Stimulated activated CD8-positive, alpha-beta memory T cell treated with anti-CD3 and anti-CD28 coated beads, Interleukin-7, amount 100 ng/mL, for 24 hours (primary cell): ENCODE results near the gene DPH1.
"Not testable (repeated sequence)": the region's sequence is repeated elsewhere in the genome, so short reads cannot be mapped to it uniquely, and the experiment has no call there.

Source experiments
- DNase-seq: peaks from one replicate; pipeline ENCODE4 v3.0.0-alpha.2; 2020; ENCODE audit warnings: low read depth

DPH1 gene

DNA sequence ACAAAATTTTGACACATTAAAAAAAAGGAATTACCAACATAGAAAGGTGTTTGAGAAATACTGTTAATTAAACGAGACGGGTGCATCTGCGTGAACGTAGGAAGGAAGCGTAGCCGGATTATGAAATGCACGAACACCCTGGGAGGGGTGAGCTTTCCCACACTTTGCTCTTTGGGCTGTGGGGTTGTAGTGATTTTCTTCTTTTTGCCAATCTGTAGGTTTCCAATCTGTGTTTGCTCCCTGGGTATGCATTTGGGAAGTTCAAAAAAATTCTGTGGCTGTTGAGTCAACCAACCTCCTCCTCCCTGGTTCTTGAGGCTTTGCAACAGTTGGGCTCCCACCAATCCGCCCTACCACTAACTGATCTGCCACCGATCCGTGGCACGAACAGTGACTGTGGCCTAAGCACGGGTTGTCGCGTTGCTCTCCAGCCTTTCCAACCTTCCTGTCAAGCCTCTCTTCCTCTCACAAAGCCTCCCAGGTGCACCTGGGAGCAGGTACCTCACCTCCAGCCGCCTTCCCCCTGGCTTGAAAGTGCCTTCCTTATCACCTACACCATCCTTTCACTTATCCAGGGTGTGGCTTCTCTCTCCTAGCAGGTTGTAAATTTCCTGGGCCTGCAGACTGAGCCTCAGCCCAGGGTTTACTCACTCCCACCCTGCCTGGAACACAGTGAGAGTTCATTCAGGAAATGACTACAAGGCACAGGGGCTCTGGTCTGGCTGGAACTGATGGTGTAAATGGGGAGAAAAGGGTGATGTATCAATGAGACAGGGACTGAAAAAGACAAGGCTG, 21.4 kb upstream of the DPH1 start:
- DNase-seq, result no peak

DNA sequence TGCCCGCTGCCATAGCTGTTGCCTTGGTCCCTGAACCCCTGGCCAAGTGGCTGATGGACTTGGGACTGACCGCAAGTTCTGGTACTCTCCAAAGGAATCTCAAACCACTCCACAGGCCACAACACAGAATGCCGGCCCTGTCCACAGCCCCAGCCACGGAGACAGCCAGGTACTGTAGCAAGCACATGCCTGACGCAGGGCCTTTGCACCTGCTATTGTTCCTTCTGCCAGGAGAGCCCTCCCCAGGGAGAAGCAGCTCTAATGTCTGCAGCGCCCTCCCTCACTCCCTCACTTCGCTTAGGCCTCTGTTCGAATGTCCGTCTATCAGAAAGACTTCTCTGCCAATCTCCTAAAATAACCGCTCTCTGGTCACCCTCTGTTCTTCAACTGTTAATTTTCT, 20.2 kb upstream of the DPH1 start:
- no peak for DNase-seq

GRCh38 chr17:2011411-2012371, 18.3 kb upstream of the DPH1 start:
- DNase-seq, result no peak

GRCh38 chr17:2012499-2012898, 17.5 kb upstream of the DPH1 start:
- no peak for DNase-seq

GRCh38 chr17:2013220-2013993, 16.5 kb upstream of the DPH1 start:
- not testable (repeated sequence) for DNase-seq

DNA sequence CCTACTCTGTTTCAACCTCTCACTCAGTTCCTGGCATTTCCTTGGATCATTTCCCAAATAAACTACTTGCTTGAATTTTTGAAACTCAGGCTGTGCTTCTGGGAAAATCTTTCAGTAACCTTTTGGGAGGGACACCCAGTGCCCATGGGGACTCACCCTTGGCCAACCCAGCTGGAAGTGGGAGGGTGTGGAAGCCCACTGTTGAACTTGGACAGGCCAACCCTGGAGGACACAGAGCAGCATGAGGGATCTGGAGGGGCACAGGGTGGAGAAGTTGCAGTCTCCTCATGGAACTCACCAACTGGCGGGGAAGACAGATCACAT, 16.0 kb upstream of the DPH1 start:
- DNase-seq, result no peak

DNA sequence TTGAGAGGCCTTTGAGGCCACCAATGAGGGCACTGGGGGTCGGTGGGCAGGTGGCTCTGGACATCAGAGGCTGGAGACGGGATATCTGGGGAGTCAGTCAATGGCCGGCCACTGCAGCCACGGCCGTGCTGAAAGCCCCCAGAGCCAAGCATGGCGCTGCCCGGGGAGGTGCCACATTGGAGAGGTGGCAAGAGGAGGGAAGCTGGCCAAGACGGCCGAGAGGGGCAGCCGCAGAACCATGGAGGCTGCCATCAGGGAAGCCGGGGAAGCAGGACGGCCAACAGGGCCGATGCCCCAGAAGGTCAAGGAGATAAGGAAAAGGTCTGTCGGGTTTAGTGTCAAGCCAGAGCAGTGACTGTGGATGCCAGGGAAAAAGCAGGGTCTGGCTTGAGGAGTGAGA, 14.6 kb upstream of the DPH1 start:
- no peak for DNase-seq

DNA sequence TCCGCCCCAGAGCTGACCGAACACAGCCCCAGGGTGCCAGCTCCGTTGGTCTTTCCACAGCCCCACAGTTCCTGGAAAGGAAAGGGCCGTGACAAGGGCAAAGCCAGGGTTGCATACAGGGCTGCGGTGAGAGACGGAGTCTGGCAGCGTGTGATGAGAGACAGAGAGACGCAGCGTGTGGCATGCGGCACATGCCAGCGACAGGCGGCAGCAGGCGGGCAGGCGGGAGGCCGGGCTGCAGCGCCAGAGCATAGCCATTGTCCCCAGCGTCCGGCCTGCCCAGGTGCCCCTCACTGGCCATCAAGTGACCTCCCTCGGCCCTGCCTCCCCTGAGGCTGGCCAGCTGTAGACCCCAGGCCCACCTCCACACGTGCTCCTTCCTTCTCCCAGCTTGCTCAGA, 13.5 kb upstream of the DPH1 start:
- DNase-seq, result no peak

- DNase-seq, result no peak
Observed at GRCh38 chr17:2017274-2017941, 12.5 kb upstream of the DPH1 start.

DNA sequence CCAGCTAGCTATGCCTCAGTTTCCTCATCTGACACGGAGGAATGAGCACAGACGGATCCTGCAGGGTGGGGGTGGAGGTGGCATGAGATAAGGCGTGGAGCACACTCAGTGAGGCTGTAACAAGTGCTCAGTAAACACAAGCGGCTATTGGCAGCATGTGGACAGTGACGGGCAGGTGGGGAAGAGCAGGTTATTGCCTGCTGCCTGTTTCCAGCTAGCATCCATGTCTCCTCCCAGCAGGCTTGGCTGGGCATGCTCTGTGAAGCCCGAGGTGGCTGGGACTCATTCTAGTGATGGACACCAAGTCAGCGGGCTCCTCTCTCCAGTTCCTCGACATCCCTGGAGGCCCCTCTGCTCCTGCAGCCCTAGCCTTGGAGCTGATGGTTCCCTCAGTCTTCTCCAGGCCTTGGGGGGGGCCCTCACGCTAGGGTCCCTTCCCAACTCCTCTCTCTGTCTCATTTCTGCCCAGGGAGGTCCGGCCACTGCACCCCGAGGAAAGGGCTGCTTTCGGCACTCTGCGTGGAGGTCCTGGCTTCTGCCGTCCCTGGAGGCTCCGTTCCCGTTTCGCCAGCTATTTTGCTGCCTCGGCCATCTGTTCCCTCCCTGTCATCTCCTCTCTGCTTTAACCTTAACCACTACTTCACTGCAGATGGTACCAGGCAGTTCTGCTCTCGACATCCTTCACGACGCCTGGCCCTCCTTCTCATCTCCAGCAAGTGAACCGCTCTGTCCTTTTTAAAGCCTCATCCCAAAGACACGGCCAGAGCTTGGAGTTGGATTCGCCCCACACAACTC, 11.0 kb upstream of the DPH1 start:
- DNase-seq, result no peak

GRCh38 chr17:2019723-2020122, 10.2 kb upstream of the DPH1 start:
- no peak for DNase-seq

GRCh38 chr17:2020721-2021120, 9.2 kb upstream of the DPH1 start:
- no peak for DNase-seq

- no peak for DNase-seq
Observed at GRCh38 chr17:2022647-2023240, 7.2 kb upstream of the DPH1 start.

- no peak for DNase-seq
Observed at GRCh38 chr17:2023256-2023655, 6.7 kb upstream of the DPH1 start.

GRCh38 chr17:2023692-2024571, 6.0 kb upstream of the DPH1 start:
- no peak for DNase-seq

- no peak for DNase-seq
Observed at GRCh38 chr17:2024572-2025219, 5.3 kb upstream of the DPH1 start.

DNA sequence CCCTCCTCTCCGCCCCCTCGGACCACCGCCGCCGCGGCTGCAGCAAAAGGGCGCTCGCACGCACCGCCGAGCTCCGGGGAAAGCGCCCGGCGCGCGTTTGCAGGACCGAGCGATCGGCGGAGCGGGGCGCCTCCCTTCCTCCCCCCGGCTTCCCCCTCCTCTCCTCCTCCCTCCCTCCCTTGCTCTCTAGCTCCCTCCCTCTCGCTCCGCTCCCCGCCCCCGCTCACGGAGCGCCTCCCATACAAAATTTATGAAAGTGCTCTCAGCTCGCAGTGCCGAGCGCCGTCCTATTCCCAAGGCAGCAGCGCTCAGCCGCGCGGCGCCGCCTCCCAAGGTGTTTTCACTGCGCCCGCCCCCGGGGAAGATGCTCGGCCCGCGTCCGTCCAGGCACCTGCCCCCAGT, 4.7 kb upstream of the DPH1 start, which contains the start of gene RTN4RL1:
TSS of gene RTN4RL1 (minus strand) at position 115 of the 402 bp plus-strand sequence. CDS start 469 bp downstream, outside the sequence.
- no peak for DNase-seq

DNA sequence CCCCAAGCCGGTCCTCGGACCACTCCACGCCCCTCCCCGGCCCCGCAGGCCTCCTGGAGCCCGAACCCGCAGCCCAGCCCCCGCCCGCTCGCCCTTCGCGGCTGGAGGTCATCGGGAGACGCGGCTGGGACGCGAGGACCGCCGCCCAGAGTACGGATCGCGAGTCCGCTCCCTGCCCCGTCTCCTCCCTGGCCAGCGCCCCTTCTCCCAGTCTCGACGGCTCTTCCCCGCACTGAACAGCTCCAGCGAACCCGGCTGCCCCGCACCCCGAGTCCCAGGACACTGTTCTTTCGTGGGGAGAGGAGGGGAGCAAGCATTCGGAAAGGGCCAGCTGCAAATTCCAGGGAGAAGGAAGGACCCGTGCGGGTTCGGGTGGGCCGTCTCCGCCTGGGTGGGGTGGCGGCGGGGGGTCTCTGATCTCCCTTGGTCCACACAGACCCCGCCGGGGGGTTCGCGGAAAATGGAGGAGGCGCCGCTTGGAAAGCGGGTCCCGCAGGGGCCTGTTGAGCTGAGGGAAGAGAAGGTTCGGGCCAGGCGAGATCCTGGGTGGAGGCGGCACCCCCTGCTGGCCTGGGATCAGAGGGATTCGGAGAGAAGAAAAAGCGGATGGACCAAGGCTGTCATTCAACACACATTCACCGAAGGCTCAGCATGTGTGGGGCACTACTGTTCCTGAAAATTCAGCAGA, 4.2 kb upstream of the DPH1 start:
- DNase-seq, result no peak
